ENCODE data around the gene PDE11A. TPM values are rescaled to one million over a fixed set of nuclear protein-coding genes. Genes with fewer than 3 reads are reported as not detected.

PDE11A gene
- total and polyA plus RNA-seq, 2 of the 8 experiments (the other 6 are each of a cell fraction or from before 2014, with no cell fraction given), result 0.19 to 0.23 TPM

DNA sequence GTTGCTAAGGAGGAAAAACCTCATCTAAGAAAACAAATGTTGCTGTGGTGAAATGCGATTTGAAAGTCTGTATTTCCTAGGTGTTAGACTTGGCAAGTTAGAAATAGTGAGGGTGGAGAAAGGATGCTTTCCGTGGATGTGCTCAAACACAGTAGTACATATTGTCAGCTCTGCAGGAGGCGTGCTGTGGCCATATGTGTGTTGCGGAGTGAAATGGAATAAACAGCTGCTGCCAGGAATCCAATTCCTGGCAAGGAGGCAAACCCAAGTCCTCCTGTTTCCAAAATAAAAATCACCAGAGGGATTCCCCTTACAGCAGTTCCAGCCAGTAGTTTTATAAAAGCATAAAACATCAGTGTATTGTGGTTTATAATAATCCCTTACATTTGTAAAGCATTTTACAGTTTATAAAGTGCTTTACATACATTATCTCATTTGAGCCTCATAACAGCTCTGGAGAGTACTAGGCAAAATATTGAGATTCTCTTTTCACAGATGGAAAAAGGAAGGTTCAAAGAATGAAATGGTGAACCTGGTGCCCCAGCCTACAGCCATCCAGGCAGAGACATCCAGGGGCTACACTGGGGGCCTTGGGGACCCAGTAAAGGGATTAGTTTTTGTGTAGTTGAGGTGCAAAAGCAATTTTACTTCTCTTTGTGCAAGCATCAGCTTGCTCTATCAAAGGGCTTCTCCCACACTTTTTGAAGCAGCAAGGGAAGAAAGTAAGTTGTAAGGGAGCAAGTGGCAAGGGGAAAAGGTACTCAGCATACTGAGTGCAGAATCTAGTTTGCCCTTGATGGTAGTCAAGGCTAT lies 474.0 kb downstream of the PDE11A start:
- Histone ChIP-seq H3K9ac (replicated peaks in 1 of 4; ENCODE audit: extremely low read depth in 1 of 4, low read depth in 3 of 4, low read length in 3 of 4) (no peak overlapping the region), H2BK15ac (ENCODE audit: low read length) (no peak overlapping the region), H4K5ac (ENCODE audit: insufficient read length, low read depth, low read length) (no peak overlapping the region), H4K8ac (ENCODE audit: extremely low read depth, insufficient read depth, low read length) (no peak overlapping the region), H3K4ac (replicated peaks; ENCODE audit: insufficient read length, low read depth, low read length) (no peak overlapping the region), H3K79me2 (ENCODE audit: control insufficient read depth in 1 of 2, insufficient read depth in 2 of 2, low read length in 2 of 2) (no peaks in the 10 kb centered on the region), H2AFZ (ENCODE audit: low read length) (0 out of 2 replicates have a peak overlapping the region, but pooled peaks have one; percentile 28), H3K23ac (ENCODE audit: insufficient read length) (no peak overlapping the region), H2BK5ac (ENCODE audit: low read depth, low read length) (no peak overlapping the region), H4K20me1 (replicated peaks in 1 of 2; ENCODE audit: control insufficient read depth in 1 of 2, insufficient read depth in 2 of 2, low read length in 2 of 2) (no peaks in the 10 kb centered on the region), H3K4me3 (ENCODE audit: extremely low read depth in 1 of 4, insufficient read depth in 2 of 4, low read depth in 3 of 4, low read length in 4 of 4) (no peak overlapping the region), H2BK20ac (ENCODE audit: low read length) (no peak overlapping the region), H3K56ac (replicated peaks; ENCODE audit: insufficient read length, low read depth, low read length) (no peak overlapping the region), H3K79me1 (ENCODE audit: low read depth, low read length) (no peaks in the 10 kb centered on the region), H3K18ac (ENCODE audit: extremely low read depth, low read length) (no peak overlapping the region; the same call in 1 of the 2 replicates), H3K36me3 (ENCODE audit: control insufficient read depth in 2 of 4, insufficient read depth in 4 of 4, low read length in 3 of 4) (no peaks in the 10 kb centered on the region), H3K27ac (ENCODE audit: low read depth, low read length) (no peak overlapping the region), H3K4me2 (ENCODE audit: insufficient read depth in 1 of 2, low read depth in 2 of 2, low read length in 2 of 2) (no peak overlapping the region), H2BK120ac (replicated peaks; ENCODE audit: low read depth, low read length) (no peak overlapping the region), H3K23me2 (ENCODE audit: low read depth, low read length) (no peaks in the 10 kb centered on the region), H4K91ac (replicated peaks; ENCODE audit: insufficient read length, low read length) (no peak overlapping the region), H3K9me3 (ENCODE audit: insufficient read depth in 2 of 2, low read depth in 1 of 2, low read length in 1 of 2) (no peaks in the 10 kb centered on the region; a peak in 1 of 4 replicates), H3K4me1 (replicated peaks in 1 of 4; ENCODE audit: control insufficient read depth in 3 of 4, insufficient read depth in 4 of 4, low read length in 3 of 4) (peaks cover 2 to 11% (median 4%) of the 10 kb centered on the region in 4 experiments; a peak in 6 of 7 replicates), H2BK12ac (ENCODE audit: low read depth, low read length) (no peak overlapping the region), H3K27me3 (replicated peaks in 1 of 4; ENCODE audit: control insufficient read depth in 3 of 4, extremely low read depth in 1 of 4, insufficient read depth in 3 of 4, low read length in 3 of 4) (no peaks in the 10 kb centered on the region), H2AK5ac (ENCODE audit: low read depth, low read length) (no peak overlapping the region), H3K14ac (ENCODE audit: insufficient read length) (no peak overlapping the region)
- ChIA-PET POLR2A (ENCODE audit: partially characterized antibody) (interaction anchor here (1.2 kb wide), 1 partner anchor 14 kb away, joined by 3 read pairs; no protein-coding TSS in a partner anchor), CTCF (ENCODE audit: partially characterized antibody) (interaction anchor here (0.8 to 1.6 kb wide), 4 partner anchors 44 to 125 kb away, joined by 3 to 5 read pairs (median 4); no protein-coding TSS in a partner anchor)
- no peak for TF ChIP-seq NRF1 (IDR thresholded peaks at IDR 0.05; ENCODE audit: low read depth, low read length)
- TF ChIP-seq, protein P1, sequence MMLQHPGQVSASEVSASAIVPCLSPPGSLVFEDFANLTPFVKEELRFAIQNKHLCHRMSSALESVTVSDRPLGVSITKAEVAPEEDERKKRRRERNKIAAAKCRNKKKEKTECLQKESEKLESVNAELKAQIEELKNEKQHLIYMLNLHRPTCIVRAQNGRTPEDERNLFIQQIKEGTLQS (IDR thresholded peaks at IDR 0.05; ENCODE audit: insufficient read depth, low read depth, low read length), result no peak
- FAIRE-seq (no peak), DNase-seq (ENCODE audit: low read depth in 1 of 2, low spot score in 2 of 2) (no peak)
- WGBS, 2 experiments (ENCODE audit: extremely low coverage in 1 of 2, insufficient coverage in 1 of 2, insufficient read length in 1 of 2, insufficient replicate concordance in 2 of 2, low coverage in 1 of 2, low lambda C conversion rate in 2 of 2, missing lambda C conversion rate in 1 of 2), result 76% methylated on average over 4 of the region's 4 CpGs; no CpG with 5 or more reads in 1 of the 2 experiments

All from H1 (cell line).